ENCODE measurements around the gene HSDL2. TPM values are rescaled to one million over a fixed set of nuclear protein-coding genes. Genes with fewer than 3 reads are reported as not detected.
A peak's percentile ranks its signal among the peaks of the same experiment; 100 is the strongest.

HSDL2 gene
- total RNA-seq, 1 experiment from 2014 or later, result 24.4 TPM

DNA sequence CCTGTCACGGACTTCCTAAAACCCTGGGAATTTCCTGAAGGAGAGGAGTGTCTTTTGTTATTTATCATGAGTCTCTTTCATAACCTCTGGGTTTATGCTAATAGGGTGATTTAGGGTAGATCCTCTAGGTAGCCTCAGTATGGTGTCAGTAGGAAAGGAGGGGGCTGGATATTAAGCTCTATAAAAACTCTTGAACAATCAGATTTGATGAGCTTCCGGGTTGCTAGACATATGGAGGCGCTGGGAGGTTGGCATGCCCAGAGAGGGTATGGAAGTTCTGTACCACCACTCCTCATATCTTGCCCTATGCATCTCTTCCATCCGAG, 30.9 kb upstream of the HSDL2 start:
- no TSS peak for BruUV-seq (replicated peaks)
- Mint-ChIP-seq H3K4me1 (ENCODE audit: low read depth, unreplicated experiment) (peaks cover 12% of the 10 kb centered on the region), H3K36me3 (ENCODE audit: insufficient read depth, unreplicated experiment) (peaks cover 11% of the 10 kb centered on the region), H3K27me3 (ENCODE audit: unreplicated experiment) (no peaks in the 10 kb centered on the region), H3K4me3 (ENCODE audit: low read depth, unreplicated experiment) (peak overlapping the region; percentile 66), H3K27ac (ENCODE audit: unreplicated experiment) (peak overlapping the region; percentile 83), H3K9me3 (ENCODE audit: low read depth, unreplicated experiment) (no peaks in the 10 kb centered on the region)
- CTCF ChIA-PET, result no interaction called here
- TF ChIP-seq, protein P1, sequence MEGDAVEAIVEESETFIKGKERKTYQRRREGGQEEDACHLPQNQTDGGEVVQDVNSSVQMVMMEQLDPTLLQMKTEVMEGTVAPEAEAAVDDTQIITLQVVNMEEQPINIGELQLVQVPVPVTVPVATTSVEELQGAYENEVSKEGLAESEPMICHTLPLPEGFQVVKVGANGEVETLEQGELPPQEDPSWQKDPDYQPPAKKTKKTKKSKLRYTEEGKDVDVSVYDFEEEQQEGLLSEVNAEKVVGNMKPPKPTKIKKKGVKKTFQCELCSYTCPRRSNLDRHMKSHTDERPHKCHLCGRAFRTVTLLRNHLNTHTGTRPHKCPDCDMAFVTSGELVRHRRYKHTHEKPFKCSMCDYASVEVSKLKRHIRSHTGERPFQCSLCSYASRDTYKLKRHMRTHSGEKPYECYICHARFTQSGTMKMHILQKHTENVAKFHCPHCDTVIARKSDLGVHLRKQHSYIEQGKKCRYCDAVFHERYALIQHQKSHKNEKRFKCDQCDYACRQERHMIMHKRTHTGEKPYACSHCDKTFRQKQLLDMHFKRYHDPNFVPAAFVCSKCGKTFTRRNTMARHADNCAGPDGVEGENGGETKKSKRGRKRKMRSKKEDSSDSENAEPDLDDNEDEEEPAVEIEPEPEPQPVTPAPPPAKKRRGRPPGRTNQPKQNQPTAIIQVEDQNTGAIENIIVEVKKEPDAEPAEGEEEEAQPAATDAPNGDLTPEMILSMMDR (IDR thresholded peaks at IDR 0.05; ENCODE audit: unreplicated experiment), result no peak
- intact Hi-C loops (cut with micrococcal nuclease; ENCODE audit: unreplicated experiment), result no loop called here
- no peak for DNase-seq

DNA sequence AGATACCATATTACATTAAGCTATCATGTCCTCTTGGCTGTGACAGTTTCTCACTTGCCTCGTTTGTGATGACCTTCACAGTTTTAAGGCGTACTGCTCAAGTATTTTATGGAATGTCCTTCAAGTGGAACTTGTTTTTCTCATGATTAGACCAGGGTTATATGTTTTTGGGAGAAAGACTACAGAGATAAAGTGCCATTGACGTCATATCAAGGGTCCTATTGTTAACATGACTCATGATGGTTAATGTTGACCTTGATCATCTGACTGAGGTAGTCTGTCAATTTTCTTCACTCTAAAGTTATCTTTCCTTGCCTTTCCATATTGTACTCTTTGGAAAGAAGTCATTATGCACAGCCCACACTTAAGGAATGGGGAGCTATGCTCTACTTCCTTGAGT, 28.7 kb upstream of the HSDL2 start:
- intact Hi-C loops (cut with micrococcal nuclease; ENCODE audit: unreplicated experiment), result no loop called here

DNA sequence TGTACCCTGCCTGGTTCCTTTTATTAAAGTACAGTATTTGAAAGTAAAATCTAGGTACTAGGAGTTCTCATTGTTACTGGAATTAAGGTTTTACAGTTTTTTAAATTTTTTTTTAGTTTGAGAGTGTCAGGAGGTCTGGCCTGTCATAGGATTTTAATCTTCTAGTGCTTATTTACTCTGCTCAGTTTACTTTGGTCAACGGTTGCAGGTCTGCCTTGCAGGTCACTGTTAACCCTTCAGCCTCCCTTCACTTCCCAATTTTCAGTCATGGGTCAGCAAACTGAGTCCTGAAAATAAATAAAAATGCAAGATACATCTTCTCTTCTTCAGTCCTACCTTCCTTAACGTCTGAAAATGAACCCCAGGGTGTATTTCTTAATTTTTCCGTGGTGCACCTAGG, 27.7 kb upstream of the HSDL2 start:
- Mint-ChIP-seq H3K36me3 (ENCODE audit: insufficient read depth, unreplicated experiment) (peaks cover 11% of the 10 kb centered on the region), H3K9me3 (ENCODE audit: low read depth, unreplicated experiment) (no peaks in the 10 kb centered on the region), H3K27me3 (ENCODE audit: unreplicated experiment) (no peaks in the 10 kb centered on the region), H3K4me3 (ENCODE audit: low read depth, unreplicated experiment) (no peak overlapping the region), H3K4me1 (ENCODE audit: low read depth, unreplicated experiment) (peaks cover 12% of the 10 kb centered on the region), H3K27ac (ENCODE audit: unreplicated experiment) (no peak overlapping the region)
- DNase-seq, result no peak
- no TSS peak for BruUV-seq (replicated peaks)
- TF ChIP-seq, protein P1 (IDR thresholded peaks at IDR 0.05; ENCODE audit: unreplicated experiment), result no peak
- CTCF ChIA-PET, result no interaction called here
- intact Hi-C loops (cut with micrococcal nuclease; ENCODE audit: unreplicated experiment), result no loop called here

More for the DNA sequence above, 28.7 kb upstream of the HSDL2 start:
- DNase-seq, result no peak
- no TSS peak for BruUV-seq (replicated peaks)
- Mint-ChIP-seq H3K9me3 (ENCODE audit: low read depth, unreplicated experiment) (no peaks in the 10 kb centered on the region), H3K4me3 (ENCODE audit: low read depth, unreplicated experiment) (no peak overlapping the region), H3K4me1 (ENCODE audit: low read depth, unreplicated experiment) (peaks cover 12% of the 10 kb centered on the region), H3K27me3 (ENCODE audit: unreplicated experiment) (no peaks in the 10 kb centered on the region), H3K36me3 (ENCODE audit: insufficient read depth, unreplicated experiment) (peaks cover 11% of the 10 kb centered on the region), H3K27ac (ENCODE audit: unreplicated experiment) (no peak overlapping the region)
- TF ChIP-seq, protein P1 (IDR thresholded peaks at IDR 0.05; ENCODE audit: unreplicated experiment), result no peak
- CTCF ChIA-PET, result no interaction called here

DNA sequence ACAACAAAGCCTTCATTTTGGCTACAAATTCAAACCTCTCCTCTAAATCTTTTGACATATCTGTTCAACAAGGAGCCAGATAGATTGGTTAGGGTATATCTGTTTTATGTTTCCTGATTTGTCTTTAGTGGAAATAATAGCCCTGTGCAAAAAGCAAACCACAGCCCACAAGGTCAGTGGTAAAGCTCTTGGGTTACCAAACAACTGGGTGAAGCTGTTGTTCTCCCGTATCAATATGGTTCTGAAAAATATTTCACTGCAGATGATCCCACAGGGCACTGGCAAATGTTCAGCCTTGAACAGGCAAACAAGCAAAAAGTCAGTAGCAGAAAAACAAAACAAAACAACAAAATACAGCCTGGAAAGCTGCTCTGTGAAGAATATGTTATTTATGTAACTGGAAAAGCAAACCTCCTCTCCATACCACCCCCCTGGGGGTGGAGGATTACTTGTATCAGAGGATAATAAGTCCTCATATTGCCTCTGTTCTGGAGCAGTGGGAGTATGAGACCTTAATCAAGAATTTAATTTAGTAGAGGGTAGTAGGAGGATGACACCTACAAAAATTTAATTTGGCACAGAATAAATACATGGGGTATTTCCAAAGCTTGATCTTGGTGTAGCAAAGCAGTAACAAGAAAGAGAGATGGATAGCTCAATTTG, 25.7 kb upstream of the HSDL2 start:
- H3K36me3 Mint-ChIP-seq (ENCODE audit: insufficient read depth, unreplicated experiment), result no peaks in the 10 kb centered on the region
- no peaks in the 10 kb centered on the region for H3K4me1 Mint-ChIP-seq (ENCODE audit: low read depth, unreplicated experiment)
- H3K4me3 Mint-ChIP-seq (ENCODE audit: low read depth, unreplicated experiment), result no peak overlapping the region
- intact Hi-C loops (cut with micrococcal nuclease; ENCODE audit: unreplicated experiment), result no loop called here
- no peak for DNase-seq
- BruUV-seq (replicated peaks), result no TSS peak
- H3K27me3 Mint-ChIP-seq (ENCODE audit: unreplicated experiment), result no peaks in the 10 kb centered on the region
- H3K27ac Mint-ChIP-seq (ENCODE audit: unreplicated experiment), result no peak overlapping the region
- CTCF ChIA-PET, result no interaction called here
- TF ChIP-seq, protein P1 (IDR thresholded peaks at IDR 0.05; ENCODE audit: unreplicated experiment), result no peak
- H3K9me3 Mint-ChIP-seq (ENCODE audit: low read depth, unreplicated experiment), result no peaks in the 10 kb centered on the region
